Muscle layer of duodenum (tissue), 2 donors: ENCODE data around the gene PIK3C2A.
"Not testable (repeated sequence)": the region's sequence is repeated elsewhere in the genome, so short reads cannot be mapped to it uniquely, and the experiment has no call there.

Experiments
- H3K27ac ChIP-seq: one replicate; pipeline ENCODE4 v1.7.0; 2013; ENCODE audit warnings: mild to moderate bottlenecking, low read length
- H3K27me3 ChIP-seq: one replicate; pipeline ENCODE4 v1.7.0; 2013; ENCODE audit warnings: low read depth, mild to moderate bottlenecking, control low read depth, low read length
- H3K36me3 ChIP-seq, 2 donors: one replicate each; pipeline ENCODE4 v1.7.0; 2013; ENCODE audit warnings: low read length in 2 of 2, control low read depth in 1 of 2, mild to moderate bottlenecking in 1 of 2; ENCODE audit not compliant: insufficient read depth in 2 of 2, control insufficient read depth in 1 of 2
- H3K4me1 ChIP-seq, 2 donors: one replicate each; pipeline ENCODE4 v1.7.0; 2013; ENCODE audit warnings: low read length in 2 of 2, mild to moderate bottlenecking in 2 of 2, control low read depth in 1 of 2, moderate library complexity in 1 of 2; ENCODE audit not compliant: insufficient read depth in 2 of 2, control insufficient read depth in 1 of 2
- H3K4me3 ChIP-seq, 2 donors: one replicate each; pipeline ENCODE4 v1.7.0; 2013; ENCODE audit warnings: low read length in 2 of 2, low read depth in 1 of 2, mild to moderate bottlenecking in 1 of 2
- H3K9me3 ChIP-seq, 2 donors: one replicate each; pipeline ENCODE4 v1.7.0; 2013; ENCODE audit warnings: low read length in 2 of 2, control low read depth in 1 of 2, mild to moderate bottlenecking in 1 of 2; ENCODE audit not compliant: control insufficient read depth in 1 of 2
- donor health status: healthy.

The PIK3C2A gene

GRCh38 chr11:17230867-17231851, 23.4 kb upstream of the PIK3C2A start:
- no peak overlapping the region for H3K4me3 ChIP-seq
- H3K9me3 ChIP-seq: no peaks in the 10 kb centered on the region
- H3K27ac ChIP-seq: no peak overlapping the region
- no peaks in the 10 kb centered on the region for H3K4me1 ChIP-seq
- H3K36me3 ChIP-seq: no peaks in the 10 kb centered on the region
- H3K27me3 ChIP-seq: no peaks in the 10 kb centered on the region

GRCh38 chr11:17229481-17230152, 21.8 kb upstream of the PIK3C2A start:
- Histone ChIP-seq H3K27ac (no peak overlapping the region), H3K4me1 (no peaks in the 10 kb centered on the region), H3K36me3 (no peaks in the 10 kb centered on the region), H3K4me3 (no peak overlapping the region), H3K27me3 (no peaks in the 10 kb centered on the region), H3K9me3 (no peaks in the 10 kb centered on the region)

- not testable (repeated sequence) for H3K9me3 ChIP-seq, H3K4me3 ChIP-seq, H3K27ac ChIP-seq, H3K4me1 ChIP-seq, H3K27me3 ChIP-seq, H3K36me3 ChIP-seq
Measured at GRCh38 chr11:17228186-17228925, 20.6 kb upstream of the PIK3C2A start.

GRCh38 chr11:17224727-17225126, 16.9 kb upstream of the PIK3C2A start:
- Histone ChIP-seq H3K36me3 (no peaks in the 10 kb centered on the region), H3K4me1 (no peaks in the 10 kb centered on the region), H3K27ac (no peak overlapping the region), H3K9me3 (no peaks in the 10 kb centered on the region), H3K4me3 (no peak overlapping the region), H3K27me3 (no peaks in the 10 kb centered on the region)

GRCh38 chr11:17221968-17222367, 14.2 kb upstream of the PIK3C2A start:
- Histone ChIP-seq H3K4me1 (no peaks in the 10 kb centered on the region), H3K27ac (no peak overlapping the region), H3K4me3 (no peak overlapping the region), H3K27me3 (no peaks in the 10 kb centered on the region), H3K36me3 (no peaks in the 10 kb centered on the region), H3K9me3 (no peaks in the 10 kb centered on the region)

- Histone ChIP-seq H3K4me3 (no peak overlapping the region), H3K4me1 (no peaks in the 10 kb centered on the region), H3K9me3 (no peaks in the 10 kb centered on the region), H3K27ac (no peak overlapping the region), H3K27me3 (no peaks in the 10 kb centered on the region), H3K36me3 (no peaks in the 10 kb centered on the region)
Measured at GRCh38 chr11:17219016-17219415, 11.2 kb upstream of the PIK3C2A start.

GRCh38 chr11:17218403-17218802, 10.6 kb upstream of the PIK3C2A start:
- H3K27ac ChIP-seq: no peak overlapping the region
- H3K4me1 ChIP-seq: no peaks in the 10 kb centered on the region
- H3K27me3 ChIP-seq: no peaks in the 10 kb centered on the region

GRCh38 chr11:17217401-17217800, 9.6 kb upstream of the PIK3C2A start:
- Histone ChIP-seq H3K4me1 (no peaks in the 10 kb centered on the region), H3K9me3 (no peaks in the 10 kb centered on the region), H3K27ac (no peak overlapping the region), H3K27me3 (no peaks in the 10 kb centered on the region), H3K36me3 (no peaks in the 10 kb centered on the region), H3K4me3 (no peak overlapping the region)

More at GRCh38 chr11:17218403-17218802, 10.6 kb upstream of the PIK3C2A start:
- Histone ChIP-seq H3K36me3 (no peaks in the 10 kb centered on the region), H3K4me3 (no peak overlapping the region), H3K9me3 (no peaks in the 10 kb centered on the region)

- Histone ChIP-seq H3K9me3 (no peaks in the 10 kb centered on the region), H3K27me3 (no peaks in the 10 kb centered on the region), H3K4me1 (no peaks in the 10 kb centered on the region), H3K4me3 (no peak overlapping the region), H3K27ac (no peak overlapping the region), H3K36me3 (no peaks in the 10 kb centered on the region)
Measured at GRCh38 chr11:17214338-17214737, 6.6 kb upstream of the PIK3C2A start.

- Histone ChIP-seq H3K36me3 (no peaks in the 10 kb centered on the region), H3K4me1 (peaks cover 13 to 14% of the 10 kb centered on the region in 2 donors), H3K9me3 (no peaks in the 10 kb centered on the region), H3K27me3 (no peaks in the 10 kb centered on the region), H3K27ac (no peak overlapping the region), H3K4me3 (no peak overlapping the region)
Measured at GRCh38 chr11:17211286-17211685, 3.5 kb upstream of the PIK3C2A start.

- Histone ChIP-seq H3K4me1 (peaks cover 14 to 17% of the 10 kb centered on the region in 2 donors), H3K27me3 (no peaks in the 10 kb centered on the region), H3K36me3 (no peaks in the 10 kb centered on the region), H3K4me3 (no peak overlapping the region), H3K27ac (peak overlapping the region; percentile 94), H3K9me3 (no peaks in the 10 kb centered on the region)
Measured at GRCh38 chr11:17209939-17210245, 2.1 kb upstream of the PIK3C2A start.
